ENCODE results near the gene FSCN2. TPM values are rescaled to one million over a fixed set of nuclear protein-coding genes. Genes with fewer than 3 reads are reported as not detected.
"Not testable (repeated sequence)": the region's sequence is repeated elsewhere in the genome, so short reads cannot be mapped to it uniquely, and the experiment has no call there.

FSCN2 gene
- total RNA-seq, 1 donor from 2014 or later: 0.76 TPM

- peak; percentile 17 for ATAC-seq
Measured at GRCh38 chr17:81579821-81580321, 51.7 kb downstream of the FSCN2 start.

- no peak for ATAC-seq
Measured at GRCh38 chr17:81580481-81580880, 52.3 kb downstream of the FSCN2 start.

- no peak for ATAC-seq
Measured at GRCh38 chr17:81581758-81582157, 53.6 kb downstream of the FSCN2 start.

GRCh38 chr17:81582341-81582740 is 54.2 kb downstream of the FSCN2 start:
- no peak for ATAC-seq

- no peak for ATAC-seq
Measured at GRCh38 chr17:81582749-81583148, 54.6 kb downstream of the FSCN2 start.

GRCh38 chr17:81583589-81584342 is 55.6 kb downstream of the FSCN2 start:
- ATAC-seq: no peak

- ATAC-seq: not testable (repeated sequence)
Measured at GRCh38 chr17:81584771-81585170, 56.6 kb downstream of the FSCN2 start.

GRCh38 chr17:81586096-81586495 is 57.9 kb downstream of the FSCN2 start:
- no peak for ATAC-seq

Other genes starting within 250 kb of the FSCN2 start
- gene SLC38A10, start 233.1 kb upstream of the FSCN2 start, total RNA-seq: 24.6 TPM
- gene BAHCC1, start 132.9 kb upstream of the FSCN2 start, total RNA-seq: 4.2 TPM
- gene ACTG1, start 15.6 kb upstream of the FSCN2 start, total RNA-seq: 4,027 TPM
- 16.3 TPM for gene FAAP100, start 24.0 kb downstream of the FSCN2 start, total RNA-seq
- gene NPLOC4, start 108.7 kb downstream of the FSCN2 start, total RNA-seq: 92.8 TPM
- gene TSPAN10, start 108.8 kb downstream of the FSCN2 start, total RNA-seq: 2.2 TPM
- gene PDE6G, start 128.2 kb downstream of the FSCN2 start, total RNA-seq: not detected
- 22.4 TPM for gene OXLD1, start 138.2 kb downstream of the FSCN2 start, total RNA-seq
- 21.4 TPM for gene CCDC137, start 138.4 kb downstream of the FSCN2 start, total RNA-seq
- gene ARL16, start 155.4 kb downstream of the FSCN2 start, total RNA-seq: 24.3 TPM
- gene HGS, start 155.6 kb downstream of the FSCN2 start, total RNA-seq: 62.5 TPM
- 89.5 TPM for gene MRPL12, start 175.0 kb downstream of the FSCN2 start, total RNA-seq
- gene SLC25A10, start 183.9 kb downstream of the FSCN2 start, total RNA-seq: 37.2 TPM

All from esophagus mucosa (tissue), 1 donor.